Thyroid gland (tissue), 4 donors: ENCODE measurements around the gene EPM2AIP1.

ENCODE experiments used
- CTCF ChIP-seq, 6 experiments: fragments of 200-600 bp in 3 of 6; fragments of 450-650 bp in 3 of 6; sonication (generic) in 3 of 6; IDR thresholded peaks; one replicate each; pipeline ENCODE4 v1.5.1; 2016 to 2019; ENCODE audit warnings: antibody characterized with exemption in 6 of 6, mild to moderate bottlenecking in 2 of 6, inconsistent platforms in 1 of 6, moderate library complexity in 1 of 6
- POLR2A ChIP-seq, 2 donors: fragments of 450-650 bp; IDR thresholded peaks; one replicate each; pipeline ENCODE4 v1.6.1; 2017; ENCODE audit warnings: antibody characterized with exemption in 2 of 2, mild to moderate bottlenecking in 2 of 2, moderate library complexity in 1 of 2

GRCh38 chr3:36937492-36937891 lies 55.4 kb downstream of the EPM2AIP1 start:
- TF ChIP-seq CTCF (IDR thresholded peaks at IDR 0.05) (no peak), POLR2A (IDR thresholded peaks at IDR 0.05) (no peak)
